GM23338 (cell line): ENCODE data around the gene GNG10.

Experiments
- CREB1 ChIP-seq: fragments of 250-450 bp; sonication (Bioruptor Pico); IDR thresholded peaks from 2 replicates; pipeline ENCODE4 v1.5.0; 2020; ENCODE audit warnings: low read depth, mild to moderate bottlenecking, moderate library complexity
- EZH2 ChIP-seq: fragments of 200-600 bp; sonication (generic); IDR thresholded peaks from one replicate; pipeline ENCODE4 v1.8.0; 2017; ENCODE audit warnings: antibody characterized with exemption, mild to moderate bottlenecking, low read depth; ENCODE audit not compliant: unreplicated experiment
- EZH2phosphoT487 ChIP-seq: fragments of 200-600 bp; sonication (generic); IDR thresholded peaks from one replicate; pipeline ENCODE4 v1.8.1; 2018; ENCODE audit warnings: antibody characterized with exemption; ENCODE audit not compliant: unreplicated experiment
- JUNB ChIP-seq: IDR thresholded peaks from one replicate; pipeline ENCODE4 v1.6.1; 2016; ENCODE audit warnings: antibody characterized with exemption; ENCODE audit not compliant: unreplicated experiment
- NANOG ChIP-seq: IDR thresholded peaks from 2 replicates; pipeline ENCODE4 v1.6.1; 2016; ENCODE audit warnings: antibody characterized with exemption, borderline replicate concordance
- POLR2AphosphoS5 ChIP-seq: IDR thresholded peaks from 2 replicates; pipeline ENCODE4 v1.6.1; 2016; ENCODE audit warnings: antibody characterized with exemption, low read depth
- STAT1 ChIP-seq: IDR thresholded peaks from one replicate; pipeline ENCODE4 v1.6.1; 2016; ENCODE audit warnings: antibody characterized with exemption; ENCODE audit not compliant: unreplicated experiment
- ZNF114 ChIP-seq: fragments of 250-450 bp; sonication (Bioruptor Pico); IDR thresholded peaks from 2 replicates; pipeline ENCODE4 v1.5.0; 2020; ENCODE audit warnings: mild to moderate bottlenecking, moderate library complexity
- TF ChIP-seq, protein P1 (sequence below), 2 experiments: fragments of 200-600 bp in 1 of 2; sonication (generic) in 1 of 2; conservative IDR thresholded peaks; 2 replicates each; pipeline versions ENCODE4 v1.5.1 to v1.6.1; 2016 to 2017; ENCODE audit warnings: antibody characterized with exemption in 2 of 2, low read depth in 2 of 2, mild to moderate bottlenecking in 2 of 2, moderate library complexity in 1 of 2
- TF ChIP-seq, protein P2 (sequence below): IDR thresholded peaks from one replicate; pipeline ENCODE4 v1.6.1; 2018; ENCODE audit warnings: antibody characterized with exemption; ENCODE audit not compliant: unreplicated experiment
- TF ChIP-seq, protein P3 (sequence below): IDR thresholded peaks from 2 replicates; pipeline ENCODE4 v1.6.1; 2016; ENCODE audit warnings: antibody characterized with exemption

DNA sequence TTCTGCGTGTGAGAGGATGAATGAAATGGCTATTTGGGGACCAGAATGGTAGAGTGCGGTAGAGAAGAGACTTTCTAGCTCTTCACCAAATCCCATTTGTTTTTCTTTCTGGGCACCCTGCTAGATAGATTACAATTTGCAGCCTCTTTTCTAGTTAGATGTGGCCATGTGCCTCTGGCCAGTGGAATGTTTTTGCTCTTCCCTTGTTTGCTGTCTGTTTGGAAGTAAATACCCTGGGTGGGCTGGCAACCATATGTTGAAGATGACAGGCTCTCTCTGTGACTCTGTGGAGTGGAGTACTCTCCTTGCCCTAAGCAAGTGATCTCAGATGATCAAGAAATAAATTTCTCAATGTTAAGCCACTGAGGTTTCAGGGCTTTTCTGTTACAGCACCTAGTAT, 12.9 kb downstream of the GNG10 start:
- TF ChIP-seq, protein P1, sequence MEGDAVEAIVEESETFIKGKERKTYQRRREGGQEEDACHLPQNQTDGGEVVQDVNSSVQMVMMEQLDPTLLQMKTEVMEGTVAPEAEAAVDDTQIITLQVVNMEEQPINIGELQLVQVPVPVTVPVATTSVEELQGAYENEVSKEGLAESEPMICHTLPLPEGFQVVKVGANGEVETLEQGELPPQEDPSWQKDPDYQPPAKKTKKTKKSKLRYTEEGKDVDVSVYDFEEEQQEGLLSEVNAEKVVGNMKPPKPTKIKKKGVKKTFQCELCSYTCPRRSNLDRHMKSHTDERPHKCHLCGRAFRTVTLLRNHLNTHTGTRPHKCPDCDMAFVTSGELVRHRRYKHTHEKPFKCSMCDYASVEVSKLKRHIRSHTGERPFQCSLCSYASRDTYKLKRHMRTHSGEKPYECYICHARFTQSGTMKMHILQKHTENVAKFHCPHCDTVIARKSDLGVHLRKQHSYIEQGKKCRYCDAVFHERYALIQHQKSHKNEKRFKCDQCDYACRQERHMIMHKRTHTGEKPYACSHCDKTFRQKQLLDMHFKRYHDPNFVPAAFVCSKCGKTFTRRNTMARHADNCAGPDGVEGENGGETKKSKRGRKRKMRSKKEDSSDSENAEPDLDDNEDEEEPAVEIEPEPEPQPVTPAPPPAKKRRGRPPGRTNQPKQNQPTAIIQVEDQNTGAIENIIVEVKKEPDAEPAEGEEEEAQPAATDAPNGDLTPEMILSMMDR (conservative IDR thresholded peaks at IDR 0.05; ENCODE audit: low read depth in 2 of 2) = no peak
- TF ChIP-seq POLR2AphosphoS5 = no peak
- TF ChIP-seq EZH2 = no peak
- TF ChIP-seq, protein P2, sequence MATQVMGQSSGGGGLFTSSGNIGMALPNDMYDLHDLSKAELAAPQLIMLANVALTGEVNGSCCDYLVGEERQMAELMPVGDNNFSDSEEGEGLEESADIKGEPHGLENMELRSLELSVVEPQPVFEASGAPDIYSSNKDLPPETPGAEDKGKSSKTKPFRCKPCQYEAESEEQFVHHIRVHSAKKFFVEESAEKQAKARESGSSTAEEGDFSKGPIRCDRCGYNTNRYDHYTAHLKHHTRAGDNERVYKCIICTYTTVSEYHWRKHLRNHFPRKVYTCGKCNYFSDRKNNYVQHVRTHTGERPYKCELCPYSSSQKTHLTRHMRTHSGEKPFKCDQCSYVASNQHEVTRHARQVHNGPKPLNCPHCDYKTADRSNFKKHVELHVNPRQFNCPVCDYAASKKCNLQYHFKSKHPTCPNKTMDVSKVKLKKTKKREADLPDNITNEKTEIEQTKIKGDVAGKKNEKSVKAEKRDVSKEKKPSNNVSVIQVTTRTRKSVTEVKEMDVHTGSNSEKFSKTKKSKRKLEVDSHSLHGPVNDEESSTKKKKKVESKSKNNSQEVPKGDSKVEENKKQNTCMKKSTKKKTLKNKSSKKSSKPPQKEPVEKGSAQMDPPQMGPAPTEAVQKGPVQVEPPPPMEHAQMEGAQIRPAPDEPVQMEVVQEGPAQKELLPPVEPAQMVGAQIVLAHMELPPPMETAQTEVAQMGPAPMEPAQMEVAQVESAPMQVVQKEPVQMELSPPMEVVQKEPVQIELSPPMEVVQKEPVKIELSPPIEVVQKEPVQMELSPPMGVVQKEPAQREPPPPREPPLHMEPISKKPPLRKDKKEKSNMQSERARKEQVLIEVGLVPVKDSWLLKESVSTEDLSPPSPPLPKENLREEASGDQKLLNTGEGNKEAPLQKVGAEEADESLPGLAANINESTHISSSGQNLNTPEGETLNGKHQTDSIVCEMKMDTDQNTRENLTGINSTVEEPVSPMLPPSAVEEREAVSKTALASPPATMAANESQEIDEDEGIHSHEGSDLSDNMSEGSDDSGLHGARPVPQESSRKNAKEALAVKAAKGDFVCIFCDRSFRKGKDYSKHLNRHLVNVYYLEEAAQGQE = no peak
- no peak for TF ChIP-seq CREB1
- TF ChIP-seq JUNB = no peak
- TF ChIP-seq STAT1 = no peak
- no peak for TF ChIP-seq EZH2phosphoT487
- no peak for TF ChIP-seq NANOG
- TF ChIP-seq ZNF114 (CRISPR knock-in tag) = no peak
- TF ChIP-seq, protein P3, sequence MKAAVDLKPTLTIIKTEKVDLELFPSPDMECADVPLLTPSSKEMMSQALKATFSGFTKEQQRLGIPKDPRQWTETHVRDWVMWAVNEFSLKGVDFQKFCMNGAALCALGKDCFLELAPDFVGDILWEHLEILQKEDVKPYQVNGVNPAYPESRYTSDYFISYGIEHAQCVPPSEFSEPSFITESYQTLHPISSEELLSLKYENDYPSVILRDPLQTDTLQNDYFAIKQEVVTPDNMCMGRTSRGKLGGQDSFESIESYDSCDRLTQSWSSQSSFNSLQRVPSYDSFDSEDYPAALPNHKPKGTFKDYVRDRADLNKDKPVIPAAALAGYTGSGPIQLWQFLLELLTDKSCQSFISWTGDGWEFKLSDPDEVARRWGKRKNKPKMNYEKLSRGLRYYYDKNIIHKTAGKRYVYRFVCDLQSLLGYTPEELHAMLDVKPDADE = no peak
